Neuronal stem cell (in vitro differentiated cells): ENCODE measurements around the gene ASS1.
A peak's percentile ranks its signal among the peaks of the same experiment; 100 is the strongest.
"Not testable (repeated sequence)": the region's sequence is repeated elsewhere in the genome, so short reads cannot be mapped to it uniquely, and the experiment has no call there.

Experiments
- DNase-seq: peaks from one replicate; pipeline ENCODE4 v3.0.0-alpha.2; 2013; ENCODE audit warnings: low spot score
- H2AFZ ChIP-seq: one replicate; pipeline ENCODE4 v1.6.1; 2013; ENCODE audit warnings: mild to moderate bottlenecking, low read length, inconsistent platforms
- H2AK5ac ChIP-seq: 2 replicates; pipeline ENCODE4 v1.6.1; 2013; ENCODE audit warnings: low read depth, mild to moderate bottlenecking, inconsistent platforms, low read length, moderate library complexity, mixed read lengths
- H2BK120ac ChIP-seq: 2 replicates; pipeline ENCODE4 v1.6.1; 2013; ENCODE audit warnings: low read depth, mild to moderate bottlenecking, inconsistent platforms, low read length, moderate library complexity, mixed read lengths
- H2BK12ac ChIP-seq: one replicate; pipeline ENCODE4 v1.6.1; 2013; ENCODE audit warnings: low read length, inconsistent platforms
- H2BK15ac ChIP-seq: 2 replicates; pipeline ENCODE4 v1.6.1; 2013; ENCODE audit warnings: mild to moderate bottlenecking, low read length, inconsistent platforms, mixed read lengths
- H2BK5ac ChIP-seq: one replicate; pipeline ENCODE4 v1.6.1; 2013; ENCODE audit warnings: inconsistent platforms, mild to moderate bottlenecking, low read length, moderate library complexity
- H3K14ac ChIP-seq: one replicate; pipeline ENCODE4 v1.6.1; 2013; ENCODE audit warnings: low read length, inconsistent platforms
- H3K18ac ChIP-seq: 2 replicates; pipeline ENCODE4 v1.6.1; 2013; ENCODE audit warnings: low read length, inconsistent platforms
- H3K23ac ChIP-seq: 2 replicates; pipeline ENCODE4 v1.6.1; 2013; ENCODE audit warnings: low read depth, mild to moderate bottlenecking, mixed read lengths, low read length, inconsistent platforms; ENCODE audit not compliant: poor library complexity
- H3K27ac ChIP-seq: replicated peaks from 3 replicates; pipeline ENCODE4 v1.5.1; 2013; ENCODE audit warnings: low read length, inconsistent platforms
- H3K27me3 ChIP-seq, 3 experiments: 2 replicates each; pipeline ENCODE4 v1.6.1; 2013; ENCODE audit warnings: low read length in 3 of 3, mild to moderate bottlenecking in 2 of 3, inconsistent platforms in 1 of 3, low read depth in 1 of 3, mixed read lengths in 1 of 3, moderate library complexity in 1 of 3; ENCODE audit not compliant: control insufficient read depth in 3 of 3, insufficient read depth in 3 of 3
- H3K36me3 ChIP-seq, 2 donors: replicated peaks in 1 of 2; 2 replicates each; pipeline ENCODE4 v1.6.1; 2013; ENCODE audit warnings: low read length in 2 of 2; ENCODE audit not compliant: control insufficient read depth in 2 of 2, insufficient read depth in 2 of 2
- H3K4ac ChIP-seq: 2 replicates; pipeline ENCODE4 v1.6.1; 2013; ENCODE audit warnings: inconsistent platforms, mild to moderate bottlenecking, low read length, moderate library complexity
- H3K4me1 ChIP-seq, 2 donors: 1 replicate in 1 of 2; 2 replicates in 1 of 2; pipeline ENCODE4 v1.6.1; 2013; ENCODE audit warnings: low read length in 2 of 2, low read depth in 1 of 2; ENCODE audit not compliant: control insufficient read depth in 2 of 2, insufficient read depth in 1 of 2
- H3K4me2 ChIP-seq: one replicate; pipeline ENCODE4 v1.6.1; 2013; ENCODE audit warnings: mild to moderate bottlenecking, low read length, inconsistent platforms; ENCODE audit not compliant: insufficient read depth, poor library complexity, severe bottlenecking
- H3K4me3 ChIP-seq, 2 donors: 2 replicates each; pipeline ENCODE4 v1.5.1; 2013; ENCODE audit warnings: low read length in 2 of 2, mild to moderate bottlenecking in 2 of 2, inconsistent platforms in 1 of 2, moderate library complexity in 1 of 2
- H3K79me1 ChIP-seq: one replicate; pipeline ENCODE4 v1.6.1; 2013; ENCODE audit warnings: low read depth, mild to moderate bottlenecking, inconsistent platforms, low read length, moderate library complexity
- H3K9ac ChIP-seq: one replicate; pipeline ENCODE4 v1.6.1; 2013; ENCODE audit warnings: mild to moderate bottlenecking, low read depth, low read length, inconsistent platforms; ENCODE audit not compliant: poor library complexity
- H3K9me3 ChIP-seq, 2 donors: replicated peaks in 1 of 2; 2 replicates each; pipeline versions ENCODE3 to v1.6.1; 2013; ENCODE audit warnings: low read length in 2 of 2, mild to moderate bottlenecking in 2 of 2, inconsistent platforms in 1 of 2, low read depth in 1 of 2, mixed read lengths in 1 of 2, moderate library complexity in 1 of 2; ENCODE audit not compliant: control insufficient read depth in 2 of 2, insufficient read depth in 1 of 2
- H4K8ac ChIP-seq: one replicate; pipeline ENCODE4 v1.6.1; 2013; ENCODE audit warnings: low read depth, mild to moderate bottlenecking, inconsistent platforms, low read length, moderate library complexity
- H4K91ac ChIP-seq: one replicate; pipeline ENCODE4 v1.6.1; 2013; ENCODE audit warnings: low read length, low read depth, mild to moderate bottlenecking, inconsistent platforms; ENCODE audit not compliant: poor library complexity
- WGBS, 2 donors: extraction: QIAGEN DNeasy Blood & Tissue Kit; methylation state at CpG; one replicate each; pipeline ENCODE4 v1.1.7; 2013; ENCODE audit warnings: missing lambda C conversion rate in 2 of 2, mixed read lengths in 1 of 2; ENCODE audit not compliant: insufficient read length in 2 of 2, insufficient replicate concordance in 1 of 2; ENCODE audit errors: extremely low coverage in 2 of 2; 5-methylcytosine and 5-hydroxymethylcytosine counted together

Gene ASS1

GRCh38 chr9:130398487-130399240 lies 46.1 kb upstream of the ASS1 start:
- no CpG with 5 or more reads among the region's 17 CpGs for WGBS, 2 donors
- H3K18ac ChIP-seq: peak overlapping the region; percentile 89
- H2BK5ac ChIP-seq: no peak overlapping the region
- DNase-seq: no peak
- H4K91ac ChIP-seq: no peak overlapping the region
- no peak overlapping the region for H3K23ac ChIP-seq
- H3K4me2 ChIP-seq: no peak overlapping the region
- no peaks in the 10 kb centered on the region for H3K36me3 ChIP-seq
- peak overlapping the region; percentile 88 for H2AK5ac ChIP-seq
- H3K4ac ChIP-seq: no peak overlapping the region
- H3K79me1 ChIP-seq: no peaks in the 10 kb centered on the region
- H2BK120ac ChIP-seq: no peak overlapping the region
- H4K8ac ChIP-seq: peak overlapping the region; percentile 65
- H2BK12ac ChIP-seq: peak overlapping the region; percentile 90
- H2BK15ac ChIP-seq: peak overlapping the region; percentile 75
- no peak overlapping the region for H3K27ac ChIP-seq
- H3K9me3 ChIP-seq: no peaks in the 10 kb centered on the region
- H3K4me3 ChIP-seq: no peak overlapping the region
- peaks cover 0 to 14% (median 0%) of the 10 kb centered on the region in 3 experiments for H3K27me3 ChIP-seq
- no peak overlapping the region for H2AFZ ChIP-seq
- peaks cover 0 to 2% of the 10 kb centered on the region in 2 donors for H3K4me1 ChIP-seq
- H3K9ac ChIP-seq: peak overlapping the region; percentile 77
- peak overlapping the region; percentile 82 for H3K14ac ChIP-seq

- no peak overlapping the region for H3K4me3 ChIP-seq
- H3K27me3 ChIP-seq: peaks cover 0 to 24% (median 0%) of the 10 kb centered on the region in 3 experiments
- DNase-seq: no peak
- H2BK120ac ChIP-seq: no peak overlapping the region
- peak overlapping the region; percentile 43 for H2BK5ac ChIP-seq
- H3K23ac ChIP-seq: no peak overlapping the region
- no peak overlapping the region for H3K9ac ChIP-seq
- H2AK5ac ChIP-seq: peak overlapping the region; percentile 91
- no peaks in the 10 kb centered on the region for H3K36me3 ChIP-seq
- no peak overlapping the region for H3K18ac ChIP-seq
- H4K8ac ChIP-seq: no peak overlapping the region
- no peak overlapping the region for H3K4me2 ChIP-seq
- no peak overlapping the region for H4K91ac ChIP-seq
- H2BK15ac ChIP-seq: no peak overlapping the region
- no peak overlapping the region for H3K4ac ChIP-seq
- no CpG with 5 or more reads among the region's 8 CpGs for WGBS, 2 donors
- no peaks in the 10 kb centered on the region for H3K79me1 ChIP-seq
- peaks cover 0 to 2% of the 10 kb centered on the region in 2 donors for H3K4me1 ChIP-seq
- no peak overlapping the region for H2BK12ac ChIP-seq
- no peak overlapping the region for H2AFZ ChIP-seq
- no peak overlapping the region for H3K14ac ChIP-seq
- no peaks in the 10 kb centered on the region for H3K9me3 ChIP-seq
- H3K27ac ChIP-seq: no peak overlapping the region
Observed at GRCh38 chr9:130399768-130400167, 45.0 kb upstream of the ASS1 start.

- Histone ChIP-seq H3K9me3 (no peaks in the 10 kb centered on the region), H3K9ac (no peak overlapping the region), H4K91ac (no peak overlapping the region), H4K8ac (peak overlapping the region; percentile 52), H2BK15ac (no peak overlapping the region), H3K27ac (no peak overlapping the region), H2AK5ac (peak overlapping the region; percentile 93), H2BK5ac (peak overlapping the region; percentile 43), H3K4me2 (no peak overlapping the region), H2BK120ac (no peak overlapping the region), H3K14ac (no peak overlapping the region), H3K27me3 (peaks cover 0 to 28% (median 0%) of the 10 kb centered on the region in 3 experiments), H3K23ac (peak overlapping the region; percentile 83), H3K4ac (no peak overlapping the region), H3K4me1 (peaks cover 0 to 2% of the 10 kb centered on the region in 2 donors), H2AFZ (no peak overlapping the region), H3K18ac (no peak overlapping the region), H3K79me1 (no peaks in the 10 kb centered on the region), H2BK12ac (no peak overlapping the region), H3K36me3 (no peaks in the 10 kb centered on the region), H3K4me3 (no peak overlapping the region)
- DNase-seq: no peak
- WGBS, 2 donors: no CpG with 5 or more reads among the region's 8 CpGs
Observed at GRCh38 chr9:130400870-130401269, 43.9 kb upstream of the ASS1 start.

GRCh38 chr9:130401742-130402141 lies 43.0 kb upstream of the ASS1 start:
- H3K4me2 ChIP-seq, H2BK15ac ChIP-seq, H2BK12ac ChIP-seq, H3K9me3 ChIP-seq, H3K4me3 ChIP-seq, H2BK120ac ChIP-seq, H2BK5ac ChIP-seq, H2AK5ac ChIP-seq, H3K27ac ChIP-seq, H3K18ac ChIP-seq, H3K79me1 ChIP-seq, H3K9ac ChIP-seq, H3K36me3 ChIP-seq, H4K91ac ChIP-seq, H3K23ac ChIP-seq, H3K4ac ChIP-seq, H4K8ac ChIP-seq, H3K14ac ChIP-seq, H3K4me1 ChIP-seq, H2AFZ ChIP-seq, DNase-seq: not testable (repeated sequence)
- WGBS, 2 donors: no CpG with 5 or more reads among the region's 3 CpGs
- H3K27me3 ChIP-seq: peaks cover 0 to 28% (median 0%) of the 10 kb centered on the region in 3 experiments
